GM18502 (cell line): ENCODE measurements around the gene SORCS1.

Experiments used
- ATAC-seq: cut with Tn5 transposase; IDR thresholded peaks from one replicate; pipeline ENCODE4 v1.9.1; 2021; ENCODE audit warnings: mild to moderate bottlenecking; ENCODE audit not compliant: unreplicated experiment, poor library complexity

Gene SORCS1

DNA sequence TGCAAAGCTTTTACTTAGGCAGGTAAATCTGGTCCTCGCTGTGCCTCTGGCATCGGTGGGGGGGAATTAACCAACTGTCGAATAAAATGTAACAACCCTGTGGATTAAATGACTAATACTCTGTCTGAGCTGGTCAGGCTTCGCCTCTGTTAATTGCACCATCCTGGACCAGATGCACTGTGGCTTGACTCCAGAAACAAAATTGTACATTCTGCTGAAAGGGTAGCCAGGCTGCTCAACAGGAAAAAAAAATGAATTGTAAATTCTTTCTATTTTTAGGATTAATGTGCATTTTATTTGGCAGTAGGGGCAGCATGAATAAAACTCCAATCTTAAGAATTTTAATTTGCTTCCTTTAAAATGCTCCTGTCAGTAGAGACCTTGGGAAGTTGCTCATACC, 389.4 kb downstream of the SORCS1 start:
- ATAC-seq: no peak

DNA sequence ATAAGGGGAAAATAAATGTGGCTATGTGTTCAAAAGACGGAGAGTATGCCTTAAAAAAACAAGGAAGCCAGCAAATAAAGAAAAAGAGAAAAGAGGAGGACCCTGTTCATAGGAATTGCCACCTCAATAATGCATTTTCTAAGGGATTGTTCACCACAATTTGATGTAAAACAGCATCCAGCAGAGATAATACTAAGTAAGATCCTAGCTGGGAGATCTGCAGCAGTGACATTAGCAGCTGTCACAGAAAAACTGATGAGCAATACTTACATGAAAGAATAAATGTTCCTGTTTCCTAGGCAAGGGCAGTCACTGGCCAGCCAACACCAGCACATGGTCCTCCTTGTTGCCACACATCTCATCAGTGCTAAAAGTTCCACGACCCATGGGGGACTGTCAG, 391.5 kb downstream of the SORCS1 start:
- no peak for ATAC-seq

DNA sequence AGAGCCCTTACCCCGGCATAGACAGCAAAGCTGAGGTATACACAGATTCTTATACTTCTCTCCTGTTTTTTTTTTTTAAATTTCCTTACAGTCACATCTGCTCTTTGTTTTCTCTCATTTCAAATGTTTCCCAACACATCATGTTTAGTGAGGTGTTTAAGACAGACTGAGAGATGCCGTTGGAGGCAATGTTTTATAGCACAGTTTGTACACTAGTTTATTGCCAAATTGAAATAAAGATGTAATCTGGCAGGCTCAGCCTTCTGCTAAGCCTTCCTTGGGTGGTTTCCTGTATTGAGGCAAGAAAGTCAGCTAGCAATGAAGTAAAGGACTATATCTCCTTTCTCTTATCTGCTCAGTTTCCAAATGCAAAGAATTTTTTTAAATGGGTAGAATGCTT, 393.4 kb downstream of the SORCS1 start:
- ATAC-seq: no peak

DNA sequence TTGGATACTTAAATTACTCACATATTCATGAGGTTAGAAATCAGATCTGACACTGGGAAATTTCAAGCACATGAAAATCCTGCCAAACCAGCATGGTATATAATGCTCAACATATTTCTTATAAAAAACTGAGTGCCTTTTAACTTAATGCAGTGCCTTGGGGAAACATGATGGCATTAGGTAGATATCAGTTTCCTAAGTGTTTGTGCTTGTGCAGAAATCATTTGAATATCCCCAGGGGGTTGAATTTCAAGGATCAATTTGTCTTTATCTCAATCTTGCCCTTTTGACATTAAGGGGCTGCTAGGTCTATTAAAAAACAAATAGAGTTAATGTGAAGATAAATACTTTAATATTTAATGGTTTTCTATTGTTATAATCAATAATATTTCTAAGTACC, 396.3 kb downstream of the SORCS1 start:
- no peak for ATAC-seq

DNA sequence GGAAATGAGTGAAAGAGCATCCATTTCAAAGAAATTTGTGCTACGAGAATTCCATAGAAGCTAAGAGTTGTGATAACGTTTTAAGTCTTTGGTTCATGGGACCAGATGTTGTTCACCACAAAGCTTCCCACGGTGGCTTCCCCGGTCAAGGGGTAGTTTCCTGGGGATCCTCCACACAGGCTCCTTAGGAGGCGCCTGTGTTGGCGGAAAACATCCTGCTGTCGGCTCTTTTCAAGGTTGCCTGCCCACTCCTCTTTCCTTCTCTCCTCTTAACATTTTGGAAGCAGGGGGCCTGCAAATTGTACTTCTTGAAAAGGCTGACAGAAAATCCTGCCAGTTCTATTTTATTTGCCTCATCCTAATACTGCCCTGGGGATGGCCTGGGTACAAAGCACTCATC, 398.6 kb downstream of the SORCS1 start:
- ATAC-seq: no peak

DNA sequence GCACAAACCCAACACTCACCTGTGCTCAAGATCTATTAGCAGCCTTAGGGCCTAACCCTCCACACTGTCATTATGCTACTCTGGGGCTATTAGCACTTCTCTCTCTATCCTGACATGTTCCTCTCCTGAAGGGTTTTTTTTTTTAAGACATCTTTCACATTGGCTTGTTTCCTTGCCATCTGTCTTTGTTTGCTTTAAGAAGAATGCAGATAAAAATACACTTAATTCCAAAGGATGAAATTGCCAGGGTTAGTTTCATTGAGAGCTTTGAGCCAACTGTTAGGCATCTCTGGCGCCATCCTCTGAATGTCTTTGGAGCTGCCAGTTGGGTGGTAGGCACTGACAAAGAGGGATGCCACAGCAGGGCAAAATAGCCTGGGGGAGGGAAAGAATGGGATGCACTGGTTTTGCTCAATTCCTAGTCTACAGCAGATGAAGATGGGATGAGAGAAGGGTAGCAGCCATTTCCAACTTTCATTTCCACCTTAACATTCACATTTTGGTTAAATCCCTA, 399.2 kb downstream of the SORCS1 start:
- ATAC-seq: no peak

DNA sequence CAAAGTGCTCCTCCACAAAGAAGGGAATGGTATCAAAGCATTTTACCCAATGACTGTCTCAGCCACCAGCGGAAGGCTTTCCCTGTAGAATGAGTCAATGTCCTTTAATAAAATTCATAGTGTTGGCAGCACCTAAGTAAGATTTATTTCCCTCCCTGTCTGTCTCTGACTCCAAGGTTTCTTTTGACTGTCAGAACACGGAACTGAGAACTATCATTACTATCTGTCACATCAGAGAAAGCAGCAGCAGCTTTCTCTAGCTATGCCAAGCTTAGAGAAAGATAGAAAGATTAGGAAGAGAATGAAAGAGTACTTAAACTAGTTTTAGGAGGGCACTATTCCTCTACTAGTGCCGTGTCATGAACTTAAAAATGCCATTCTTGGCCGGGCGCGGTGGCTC, 400.1 kb downstream of the SORCS1 start:
- no peak for ATAC-seq

DNA sequence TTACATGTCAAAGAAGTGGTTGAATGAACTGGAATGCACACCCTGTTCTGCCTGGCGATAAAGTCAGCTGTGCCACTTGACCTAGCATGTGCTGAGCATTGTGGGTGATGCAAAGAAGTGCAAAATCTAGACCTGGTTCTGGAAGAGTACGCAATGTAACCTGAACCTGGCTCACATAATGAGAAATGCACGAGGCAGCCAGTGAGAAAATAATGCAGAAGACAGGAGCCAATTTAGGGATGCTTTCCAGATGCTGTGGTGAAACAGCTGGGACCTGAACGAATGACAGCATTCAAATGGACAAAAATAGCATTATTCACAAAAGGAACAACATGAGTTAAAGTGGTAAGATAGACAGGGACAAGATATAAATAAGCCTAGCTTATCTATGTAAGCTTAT, 402.6 kb downstream of the SORCS1 start:
- no peak for ATAC-seq

DNA sequence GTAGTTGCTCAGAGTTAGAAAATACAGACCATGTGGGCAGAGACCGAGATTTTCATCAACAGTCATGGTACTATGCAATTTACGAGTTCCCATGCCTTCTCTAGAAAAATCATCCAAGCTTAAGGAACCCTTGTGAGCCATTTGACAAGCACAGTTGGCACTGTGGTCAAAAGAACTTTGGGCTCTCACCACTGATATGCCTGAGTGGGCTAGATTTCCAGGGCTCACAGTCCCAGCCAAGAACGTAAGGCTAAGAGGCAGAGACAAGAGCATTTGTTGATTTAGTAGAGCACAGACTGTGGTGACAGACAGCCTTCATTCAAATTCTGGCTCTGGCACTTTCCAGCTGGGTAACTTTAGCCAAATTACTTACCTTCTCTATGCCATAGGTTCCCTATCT, 407.0 kb downstream of the SORCS1 start:
- ATAC-seq: no peak

DNA sequence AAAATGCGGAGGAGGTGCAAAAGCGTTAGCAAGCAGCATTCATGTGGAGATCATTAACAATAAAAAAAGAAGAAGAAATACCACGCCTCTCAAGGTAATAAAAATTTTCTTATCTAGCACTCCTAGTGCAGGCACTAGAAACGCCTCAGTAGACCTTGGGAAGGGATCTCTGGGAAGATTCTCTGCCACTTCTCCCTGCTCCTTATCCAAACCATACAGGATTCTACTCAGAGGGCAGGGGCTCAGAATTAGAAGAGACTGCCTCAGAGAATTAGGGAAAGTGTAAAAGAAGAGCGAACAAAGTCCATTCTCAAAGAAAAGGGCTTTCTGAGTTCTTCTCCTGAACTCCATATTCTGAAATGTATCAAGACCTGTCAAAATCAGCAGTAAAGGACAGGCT, 413.4 kb downstream of the SORCS1 start:
- ATAC-seq: no peak

DNA sequence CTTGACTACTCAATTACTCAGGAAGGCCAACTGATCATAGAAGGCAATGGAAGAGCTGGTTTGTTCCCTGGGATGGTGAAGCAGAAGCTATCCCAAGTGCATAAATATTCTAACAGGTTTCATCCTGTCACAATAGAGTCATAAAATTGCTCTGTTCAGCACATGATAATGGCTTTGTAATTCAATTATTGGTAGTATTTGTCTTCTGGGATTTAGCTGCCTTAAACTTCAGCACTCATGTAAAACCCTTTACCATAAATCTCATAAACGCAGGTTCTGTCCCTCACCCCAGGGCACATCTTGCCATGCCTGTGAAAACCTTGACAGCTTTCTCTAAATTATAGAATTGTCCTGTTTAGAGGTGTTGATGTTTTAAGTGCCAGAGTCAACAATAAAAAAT, 417.6 kb downstream of the SORCS1 start:
- no peak for ATAC-seq

DNA sequence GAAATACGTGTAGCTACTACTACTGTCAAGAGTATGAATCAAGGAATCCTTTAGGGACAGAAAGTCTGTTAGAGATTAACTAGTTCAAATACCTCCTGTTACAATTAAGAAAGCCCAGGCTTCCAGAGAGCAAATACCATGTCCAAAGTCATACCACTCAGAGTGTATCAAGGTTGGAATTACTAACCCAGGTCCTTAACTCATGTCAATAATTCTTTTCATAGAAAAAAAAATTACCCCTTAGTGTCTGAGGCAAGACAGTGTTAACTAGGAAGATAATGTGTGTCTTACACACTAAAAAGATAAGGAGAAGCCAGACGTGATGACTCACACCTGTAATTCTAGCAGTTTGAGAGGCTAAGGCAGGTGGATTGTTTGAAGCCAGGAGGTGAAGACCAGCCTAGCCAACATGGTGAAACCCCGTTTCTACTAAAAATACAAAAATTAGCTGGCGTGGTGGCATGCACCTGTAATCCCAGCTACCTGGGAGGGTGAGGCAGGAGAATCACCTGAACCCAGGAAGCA, 423.4 kb downstream of the SORCS1 start:
- no peak for ATAC-seq

DNA sequence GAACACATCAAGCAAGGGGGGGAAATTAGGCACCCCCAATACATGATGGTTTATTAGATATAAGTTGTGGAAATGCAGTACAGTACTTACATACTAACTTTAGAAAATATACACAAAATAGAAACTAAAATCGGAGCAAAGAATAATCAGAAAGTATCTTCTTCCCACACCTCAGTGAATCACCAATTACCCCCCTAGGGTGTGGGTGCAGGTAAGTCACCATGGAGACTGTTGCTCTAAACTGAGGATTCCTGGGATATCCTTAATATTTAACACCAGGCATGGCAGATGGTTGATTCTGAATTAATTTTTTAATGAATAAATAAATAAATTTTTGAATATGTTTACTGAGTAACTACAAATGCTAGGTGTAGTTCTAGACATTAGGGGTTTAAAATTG, 424.4 kb downstream of the SORCS1 start:
- no peak for ATAC-seq

DNA sequence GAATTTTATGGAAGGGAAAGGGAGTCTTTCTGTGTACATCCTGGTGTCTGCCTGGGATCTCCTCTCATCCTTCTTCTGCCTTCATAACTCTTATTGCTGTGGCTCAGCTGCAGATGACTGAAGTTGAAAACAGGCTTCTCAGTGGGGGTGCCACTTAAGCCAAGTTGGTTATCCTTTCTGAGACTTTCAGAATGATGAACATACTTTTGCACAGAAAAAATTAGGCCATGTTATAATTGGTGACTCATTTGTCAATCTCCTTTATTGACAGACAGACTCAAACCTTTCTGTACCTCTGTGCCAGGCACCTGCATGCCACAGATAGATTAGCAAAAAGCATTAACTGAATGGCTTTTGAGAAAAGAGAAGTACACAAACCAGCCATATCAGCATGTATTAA, 430.3 kb downstream of the SORCS1 start:
- ATAC-seq: no peak

DNA sequence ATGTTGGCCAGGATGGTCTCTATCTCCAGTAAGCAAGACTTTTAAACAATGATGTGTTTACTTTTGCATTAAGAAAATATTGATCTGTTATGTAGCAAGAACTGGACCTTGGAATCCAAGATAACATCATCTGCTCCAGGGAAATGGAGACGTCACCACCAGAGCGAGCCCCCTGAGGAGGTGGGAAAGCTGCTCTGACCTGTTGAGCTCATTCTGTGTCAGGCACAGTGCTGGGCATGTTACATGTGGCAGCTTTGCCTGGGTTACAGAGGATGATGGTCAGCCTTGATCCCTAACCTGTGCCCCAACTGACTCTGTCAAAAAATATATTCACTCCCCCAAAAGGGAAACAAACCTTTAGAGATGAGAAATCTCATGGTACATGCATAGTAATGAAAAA, 436.3 kb downstream of the SORCS1 start:
- ATAC-seq: no peak

DNA sequence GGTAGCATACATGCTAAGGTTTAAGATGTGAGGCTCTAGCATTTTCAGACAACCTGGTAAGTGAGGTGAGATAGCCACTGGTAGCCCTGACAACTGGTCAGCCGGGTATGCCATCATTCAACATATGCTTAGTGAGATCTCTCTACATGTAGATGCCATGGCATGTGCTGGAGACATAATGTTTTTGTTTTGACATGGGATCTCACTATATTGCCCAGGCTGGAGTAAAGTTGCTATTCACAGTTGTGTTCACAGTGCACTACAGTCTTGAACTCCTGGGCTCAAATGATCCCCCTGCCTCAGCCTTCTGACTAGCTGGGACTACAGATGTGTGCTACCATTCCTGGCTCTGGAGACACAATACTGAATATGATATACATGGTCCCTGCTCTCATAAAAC, 437.3 kb downstream of the SORCS1 start:
- ATAC-seq: no peak

DNA sequence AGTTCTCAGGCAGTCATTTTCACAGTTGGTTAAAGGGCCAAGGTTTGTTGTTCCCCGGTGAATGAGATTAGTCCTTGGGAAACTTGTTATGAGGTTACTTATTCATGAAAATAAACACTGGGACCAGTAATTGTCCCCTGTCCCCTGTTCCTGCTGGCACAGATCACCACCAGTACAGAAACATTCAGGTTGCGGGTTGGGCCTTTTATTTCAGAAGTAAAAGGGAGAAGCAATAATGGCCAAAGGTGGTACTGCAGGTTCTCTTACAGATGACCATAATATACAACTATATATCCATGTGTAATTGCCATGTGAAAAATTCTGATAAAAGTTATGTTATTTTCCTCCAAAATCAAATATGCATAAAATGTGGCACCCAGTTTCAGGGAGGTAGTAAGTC, 442.0 kb downstream of the SORCS1 start:
- no peak for ATAC-seq

DNA sequence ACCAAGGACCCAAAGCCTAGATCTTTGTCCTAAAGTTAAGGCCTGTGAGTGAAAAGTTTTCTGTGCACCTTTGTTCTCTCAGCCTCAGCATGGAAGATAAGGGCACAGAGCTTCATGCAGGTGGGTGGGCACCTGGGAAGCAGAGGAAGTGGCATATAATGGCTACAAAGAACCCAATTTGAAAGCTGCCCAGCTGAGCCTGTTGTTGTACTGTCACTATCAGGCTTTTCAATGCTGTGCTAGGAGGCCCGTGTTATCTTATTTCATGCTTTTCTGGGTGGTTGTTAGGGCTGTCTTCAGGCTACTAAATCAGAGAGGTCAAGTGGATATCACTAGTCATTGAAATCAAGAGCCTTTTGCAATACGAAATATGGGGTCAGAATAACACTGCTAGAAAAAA, 443.8 kb downstream of the SORCS1 start:
- no peak for ATAC-seq

DNA sequence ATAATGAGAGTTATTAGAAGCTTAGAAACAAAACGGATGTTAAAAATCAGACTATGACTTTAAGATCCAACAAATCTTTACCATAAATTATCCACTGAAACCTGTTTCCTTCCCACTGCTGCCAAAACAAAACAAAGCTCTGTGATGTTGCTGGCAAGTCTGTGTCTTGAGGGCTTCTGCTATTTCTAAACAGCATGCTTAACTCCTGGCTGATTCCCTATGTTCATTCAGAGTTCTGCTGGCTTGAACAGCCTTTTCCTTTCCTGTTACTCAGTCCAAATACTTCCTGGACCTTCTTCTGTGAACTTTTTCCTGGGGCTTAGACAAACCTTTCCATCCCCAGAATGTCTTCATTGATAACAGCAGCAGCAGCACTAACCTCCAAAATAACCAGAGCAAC, 448.1 kb downstream of the SORCS1 start:
- ATAC-seq: no peak

DNA sequence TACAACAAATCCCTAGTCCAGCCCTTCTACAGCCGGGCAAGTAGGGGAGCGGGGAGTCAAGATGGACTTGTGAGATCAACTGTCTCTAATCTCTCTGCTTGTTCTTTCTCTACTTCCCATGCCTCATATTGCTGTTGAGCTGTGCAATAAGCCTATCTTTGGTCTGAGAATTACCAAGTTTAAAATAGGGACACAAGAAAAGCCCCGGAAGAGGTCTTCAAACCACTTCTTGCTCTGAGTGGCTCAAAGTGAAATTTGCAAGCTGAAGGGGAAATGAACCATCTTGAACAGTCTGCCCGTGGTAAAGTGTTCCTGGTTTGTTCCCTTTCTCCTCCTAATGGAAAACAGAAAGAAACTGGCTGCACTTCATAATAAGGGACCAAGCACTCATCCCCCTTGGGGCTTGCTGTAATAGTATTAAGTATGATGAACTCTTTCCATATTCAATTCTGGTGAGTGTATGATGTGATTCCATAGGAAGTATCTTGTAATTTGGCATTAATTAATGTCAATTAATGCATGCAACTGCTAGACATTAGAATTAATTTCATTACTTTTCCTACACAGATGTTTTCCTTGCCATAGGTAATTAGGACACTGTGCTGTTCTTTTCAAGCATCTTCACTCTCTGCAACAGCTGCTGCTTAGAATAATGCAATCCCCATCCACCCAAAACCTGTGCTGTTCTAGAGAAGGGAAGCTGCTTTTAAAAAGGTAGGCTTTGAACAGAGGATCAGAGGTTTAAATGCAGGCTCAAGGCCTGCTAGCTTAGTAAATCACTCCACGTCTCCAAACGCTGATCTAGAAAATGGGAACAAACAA, 449.6 kb downstream of the SORCS1 start:
- ATAC-seq: no peak

DNA sequence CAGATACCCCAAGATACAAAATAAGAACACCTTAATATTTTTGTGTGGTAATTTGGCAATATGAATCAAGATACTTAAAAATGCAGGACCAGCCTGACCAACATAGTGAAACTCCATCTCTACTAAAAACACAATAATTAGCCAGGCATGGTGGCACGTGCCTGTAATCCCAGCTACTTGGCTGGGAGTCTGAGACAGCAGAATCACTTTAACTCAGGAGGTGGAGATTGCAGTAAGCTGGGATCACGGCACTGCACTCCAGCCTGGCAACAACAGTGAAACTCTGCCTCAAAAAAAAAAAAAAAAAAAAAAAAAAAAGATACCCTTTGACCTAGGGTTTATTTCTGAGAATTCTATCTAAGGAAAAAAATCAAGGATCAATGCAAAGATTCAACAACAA, 450.7 kb downstream of the SORCS1 start:
- ATAC-seq: no peak

DNA sequence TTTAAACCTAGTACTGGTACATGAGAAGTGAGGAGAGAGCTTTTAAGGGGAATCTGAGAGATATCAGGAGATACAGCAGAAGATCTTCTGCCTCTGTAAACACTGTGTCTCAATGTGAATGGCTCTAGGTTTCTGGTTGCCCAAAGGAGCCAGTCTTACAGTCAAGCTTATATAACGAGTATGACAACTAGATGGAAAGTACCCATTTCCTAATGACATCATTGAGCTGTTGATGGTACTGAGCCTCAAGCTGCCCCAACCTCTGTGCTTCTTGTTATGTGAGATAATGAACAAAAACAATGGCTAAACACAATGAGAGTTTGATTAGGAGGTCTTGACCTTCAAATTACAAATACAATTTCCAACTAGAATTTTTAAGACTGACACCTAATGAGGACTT, 451.5 kb downstream of the SORCS1 start:
- ATAC-seq: no peak
